K562 (cell line): Measurements from ENCODE around the gene SEPHS1. TPM values are rescaled to one million over a fixed set of nuclear protein-coding genes. Genes with fewer than 3 reads are reported as not detected.

ENCODE experiments used
- ATAC-seq: fragments of 200-7000 bp; cut with Tn5 transposase; 3 replicates; pipeline ENCODE4 v1.9.1; 2020; ENCODE audit warnings: moderate library complexity
- BruUV-seq: library from RNA; stranded (reverse); fragments of 400-500 nt; replicated peaks from 2 replicates; lab custom pipeline; 2021; lab: Mats Ljungman, UMichigan
- CTCF ChIA-PET: fragments of 300-600 bp; formaldehyde crosslinking; extraction: SDS; loops from one replicate; lab custom pipeline; 2021; ENCODE audit warnings: low intra/inter-chr PET ratio; lab: Yijun Ruan, JAX
- POLR2A ChIA-PET: fragments of 300-600, 350-650 bp; sonication (Branson Sonifier 250); formaldehyde crosslinking; extraction: SDS; loops from one replicate; lab custom pipeline; 2021; ENCODE audit warnings: antibody characterized with exemption, inconsistent platforms; lab: Yijun Ruan, JAX
- DNase-seq, 4 experiments: peaks; one replicate each; pipeline versions ENCODE4 v3.0.0 to v3.0.0-alpha.2; 2011 to 2018; ENCODE audit warnings: low spot score in 3 of 4, mixed read lengths in 3 of 4; ENCODE audit errors: extremely low read depth in 1 of 4
- FAIRE-seq: peaks from 2 replicates; lab custom pipeline; 2011; peaks lifted over from hg19 to GRCh38; lab: Jason Lieb, UNC
- H2AFZ ChIP-seq: 2 replicates; pipeline ENCODE4 v1.6.0; 2011; ENCODE audit warnings: low read depth, low read length, control low read depth, inconsistent platforms
- H3K27ac ChIP-seq: fragments of 200-600 bp; 3 replicates; pipeline ENCODE4 v1.8.0; 2011; ENCODE audit warnings: low read depth, mild to moderate bottlenecking, control low read depth, inconsistent platforms, low read length, moderate library complexity, mixed read lengths; ENCODE audit errors: extremely low read depth
- H3K27me3 ChIP-seq, 2 experiments: fragments of 300-600 bp in 1 of 2; 2 replicates in 1 of 2; 3 replicates in 1 of 2; pipeline versions ENCODE4 v1.6.0 to v1.8.0; 2011; ENCODE audit warnings: inconsistent platforms in 2 of 2, low read length in 2 of 2, mild to moderate bottlenecking in 1 of 2, mixed read lengths in 1 of 2, moderate library complexity in 1 of 2; ENCODE audit not compliant: control insufficient read depth in 2 of 2, insufficient read depth in 2 of 2
- H3K36me3 ChIP-seq: fragments of 300-600 bp; 3 replicates; pipeline ENCODE4 v1.8.0; 2011; ENCODE audit warnings: mild to moderate bottlenecking, low read length, inconsistent platforms; ENCODE audit not compliant: control insufficient read depth, insufficient read depth
- H3K4me1 ChIP-seq, 2 experiments: fragments of 200-600 bp in 1 of 2; replicated peaks in 1 of 2; 2 replicates in 1 of 2; 3 replicates in 1 of 2; pipeline versions ENCODE4 v1.5.1 to v1.8.0; 2011; ENCODE audit warnings: inconsistent platforms in 2 of 2, low read length in 2 of 2, mild to moderate bottlenecking in 1 of 2, mixed read lengths in 1 of 2, moderate library complexity in 1 of 2; ENCODE audit not compliant: control insufficient read depth in 2 of 2, insufficient read depth in 2 of 2
- H3K4me2 ChIP-seq: 2 replicates; pipeline ENCODE4 v1.6.1; 2011; ENCODE audit warnings: low read length, control low read depth, inconsistent platforms, mixed read lengths; ENCODE audit not compliant: insufficient read depth
- H3K4me3 ChIP-seq: fragments of 200-600 bp; sonication (generic), shearing (Covaris generic); 2 replicates; pipeline ENCODE4 v1.5.1; 2016; ENCODE audit warnings: control low read depth, inconsistent platforms
- H3K79me2 ChIP-seq: fragments of 200-600 bp; 3 replicates; pipeline ENCODE4 v1.8.0; 2011; ENCODE audit warnings: low read length, inconsistent platforms; ENCODE audit not compliant: control insufficient read depth, insufficient read depth
- H3K9ac ChIP-seq, 2 experiments: 2 replicates each; pipeline versions ENCODE4 v1.6.0 to v1.6.1; 2011; ENCODE audit warnings: low read depth in 2 of 2, low read length in 2 of 2, control low read depth in 1 of 2, inconsistent platforms in 1 of 2, mild to moderate bottlenecking in 1 of 2, mixed read lengths in 1 of 2; ENCODE audit not compliant: insufficient read depth in 1 of 2
- H3K9me1 ChIP-seq: one replicate; pipeline ENCODE4 v1.6.0; 2011; ENCODE audit warnings: inconsistent platforms, mild to moderate bottlenecking, low read length, moderate library complexity; ENCODE audit not compliant: control insufficient read depth, insufficient read depth
- H3K9me3 ChIP-seq: replicated peaks from 2 replicates; pipeline ENCODE4 v1.5.1; 2011; ENCODE audit warnings: low read depth, low read length, inconsistent platforms; ENCODE audit not compliant: control insufficient read depth, insufficient read depth
- H4K20me1 ChIP-seq: replicated peaks from 2 replicates; pipeline ENCODE4 v1.6.1; 2011; ENCODE audit warnings: low read length, inconsistent platforms, mixed read lengths; ENCODE audit not compliant: control insufficient read depth, insufficient read depth
- CREBBP ChIP-seq: IDR thresholded peaks from one replicate; pipeline ENCODE4 v1.6.1; 2012; ENCODE audit warnings: low read depth, mild to moderate bottlenecking, control low read depth, inconsistent platforms, low read length
- ETV1 ChIP-seq: fragments of 450-650 bp; conservative IDR thresholded peaks from 2 replicates; pipeline ENCODE4 v1.6.1; 2016; ENCODE audit warnings: missing genetic modification characterization, control low read depth, low read depth, missing compliant biosample characterization
- FOXA1 ChIP-seq: fragments of 450-650 bp; IDR thresholded peaks from 2 replicates; pipeline ENCODE4 v1.6.1; 2016; ENCODE audit warnings: mild to moderate bottlenecking, borderline replicate concordance
- FOXP1 ChIP-seq: sonication (generic); formaldehyde crosslinking; IDR thresholded peaks from 2 replicates; pipeline ENCODE4 v1.8.0; 2022; ENCODE audit warnings: mild to moderate bottlenecking, missing genetic modification reagents
- HES1 ChIP-seq: fragments of 450-650 bp; IDR thresholded peaks from 2 replicates; pipeline ENCODE4 v1.6.1; 2016; ENCODE audit warnings: low read depth, mild to moderate bottlenecking, moderate library complexity
- KDM4B ChIP-seq, 2 experiments: fragments of 450-650 bp in 1 of 2; sonication (generic) in 1 of 2; IDR thresholded peaks; 2 replicates each; pipeline ENCODE4 v1.6.1; 2016 to 2017; ENCODE audit warnings: borderline replicate concordance in 2 of 2, antibody characterized with exemption in 1 of 2, low read depth in 1 of 2, mild to moderate bottlenecking in 1 of 2
- KDM5B ChIP-seq: fragments of 200-600 bp; sonication (generic); IDR thresholded peaks from 2 replicates; pipeline ENCODE4 v1.6.1; 2012; ENCODE audit warnings: low read depth, mild to moderate bottlenecking, moderate library complexity, low read length, control low read depth, inconsistent platforms; ENCODE audit not compliant: insufficient replicate concordance
- MCM7 ChIP-seq, 2 experiments: fragments of 450-650 bp; IDR thresholded peaks; 2 replicates each; pipeline ENCODE4 v1.6.1; 2016 to 2018
- PTBP1 ChIP-seq: fragments of 200-400 bp; formaldehyde crosslinking; IDR thresholded peaks from 2 replicates; pipeline ENCODE4 v1.6.1; 2017; ENCODE audit warnings: low read depth, low read length
- PTRF ChIP-seq: fragments of 450-650 bp; IDR thresholded peaks from 2 replicates; pipeline ENCODE4 v1.6.1; 2016; ENCODE audit warnings: mild to moderate bottlenecking, missing genetic modification characterization, missing compliant biosample characterization
- SRSF1 ChIP-seq: fragments of 200-400 bp; formaldehyde crosslinking; IDR thresholded peaks from 2 replicates; pipeline ENCODE4 v1.6.1; 2017; ENCODE audit warnings: mild to moderate bottlenecking, low read depth, low read length, moderate library complexity
- ZNF253 ChIP-seq: fragments of 250-450 bp; sonication (Bioruptor Pico); conservative IDR thresholded peaks from 2 replicates; pipeline ENCODE4 v1.6.1; 2021; ENCODE audit warnings: mild to moderate bottlenecking
- ZNF511 ChIP-seq: sonication (generic); formaldehyde crosslinking; IDR thresholded peaks from 2 replicates; pipeline ENCODE4 v1.8.0; 2022; ENCODE audit warnings: mild to moderate bottlenecking, missing genetic modification reagents
- ZNF699 ChIP-seq: fragments of 250-450 bp; sonication (Bioruptor Pico); IDR thresholded peaks from 2 replicates; pipeline ENCODE4 v1.8.0; 2021; ENCODE audit warnings: mild to moderate bottlenecking, moderate library complexity; ENCODE audit not compliant: insufficient replicate concordance
- WGBS: fragments of 100-300 bp; shearing (Covaris generic); methylation state at CpG from one replicate; pipeline ENCODE4 v1.1.6; 2016; ENCODE audit warnings: low coverage, mixed read lengths; ENCODE audit not compliant: insufficient coverage; ENCODE audit errors: missing lambda C conversion rate; 5-methylcytosine and 5-hydroxymethylcytosine counted together
- in situ Hi-C: fragments of 300-500 bp; cut with MboI; formaldehyde crosslinking; loops from 4 replicates; pipeline ENCODE4 v1.15.0; 2018; ENCODE audit warnings: inconsistent platforms, mixed read lengths
- intact Hi-C: fragments of 100-400 bp; cut with micrococcal nuclease; formaldehyde crosslinking; loops from 2 replicates; pipeline ENCODE4 v1.14.2; 2022
- polyA plus RNA-seq, 8 experiments: library from polyadenylated mRNA; depleted of rRNA in 4 of 8; stranded (reverse) in 5 of 8; unstranded in 3 of 8; fragments of >200 nt; fragmentation: Nextera tagmentation in 2 of 8; fragmentation: Illumina TruSeq in 1 of 8; extraction: Ambion mirVana in 2 of 8; extraction: Trizol in 1 of 8; gene quantifications; 2 replicates each; pipeline versions ENCODE4 v1.2.1 to v1.2.3, GENCODE V29; 2011 to 2014; ENCODE audit warnings: inconsistent platforms in 1 of 8, missing spikeins in 1 of 8
- total RNA-seq, 7 experiments: library from RNA; depleted of rRNA in 6 of 7; stranded (reverse); fragments of >200 nt in 6 of 7; fragmentation: Illumina TruSeq in 2 of 7; extraction: Trizol in 2 of 7; gene quantifications; 2 replicates each; pipeline versions ENCODE4 v1.2.1 to v1.2.3, GENCODE V29; 2011 to 2021; ENCODE audit warnings: low replicate concordance in 1 of 7
- TF ChIP-seq, protein P1 (sequence below), 2 experiments: fragments of 450-650 bp; IDR thresholded peaks; 2 replicates each; pipeline ENCODE4 v1.6.1; 2016
- TF ChIP-seq, protein P2 (sequence below): fragments of 250-450 bp; sonication (Bioruptor Pico); IDR thresholded peaks from 2 replicates; pipeline ENCODE4 v1.5.0; 2020; ENCODE audit warnings: mild to moderate bottlenecking, borderline replicate concordance

Gene SEPHS1
- total and polyA plus RNA-seq, 9 of the 15 experiments (the other 6 are each of a cell fraction or from before 2014, with no cell fraction given), result 14.7 to 82.8 (median 41.8) TPM

DNA sequence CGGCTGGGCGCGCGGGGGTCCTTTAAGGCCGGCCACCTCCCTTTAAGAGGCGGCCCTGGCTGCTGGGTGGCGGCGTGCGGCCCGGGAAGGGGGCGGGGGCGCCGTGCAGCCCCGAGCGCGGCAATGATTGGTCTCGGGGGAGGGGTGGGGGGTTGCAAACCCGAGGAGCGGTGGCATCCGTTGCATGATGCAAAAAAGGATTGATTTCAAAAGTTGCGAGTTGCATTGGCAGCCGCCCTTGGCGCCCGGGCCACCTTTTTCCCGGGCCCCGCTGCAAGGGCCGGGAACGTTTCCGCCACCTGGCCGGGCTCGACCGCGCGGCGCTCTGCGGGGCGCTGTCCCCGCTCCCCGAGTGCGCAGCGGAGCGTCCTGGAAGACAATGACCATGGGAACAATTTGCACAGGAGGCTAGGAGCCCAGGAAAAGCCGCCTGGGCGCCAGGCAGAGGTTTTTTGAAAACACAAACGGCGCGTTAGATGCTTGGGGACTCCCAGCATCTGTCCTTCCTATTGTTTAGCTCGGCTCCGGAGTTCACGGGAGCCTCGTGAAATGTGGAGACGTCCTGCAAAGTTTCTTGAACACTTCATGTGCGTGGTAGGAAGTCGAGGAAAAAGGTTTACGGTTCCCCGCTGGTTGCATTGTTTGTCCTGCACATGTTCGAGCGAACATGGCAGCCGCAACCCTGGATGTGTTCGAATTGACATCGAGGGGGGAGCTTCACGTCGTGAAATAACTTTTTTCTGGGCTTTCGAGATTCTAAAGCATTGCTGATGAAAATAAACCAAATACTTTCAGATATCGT is at the start of gene SEPHS1 (continued):
- TF ChIP-seq KDM4B (IDR thresholded peaks at IDR 0.05; ENCODE audit: borderline replicate concordance in 2 of 2, low read depth in 1 of 2) (peak in 1 of 2 experiments; percentile 35; a peak in 1 of 4 replicates), ZNF511 (CRISPR knock-in tag) (peak; percentile 73)
- TF ChIP-seq, all 486 proteins: peak for 73

- Histone ChIP-seq H3K9me1 (no peaks in the 10 kb centered on the region), H3K4me2 (no peak overlapping the region), H3K9ac (no peak overlapping the region), H3K27me3 (no peaks in the 10 kb centered on the region), H3K27ac (no peak overlapping the region), H3K9me3 (peaks cover 9% of the 10 kb centered on the region), H4K20me1 (no peaks in the 10 kb centered on the region), H3K4me1 (no peaks in the 10 kb centered on the region; a peak in 3 of 5 replicates), H3K4me3 (no peak overlapping the region), H3K36me3 (no peaks in the 10 kb centered on the region), H3K79me2 (no peaks in the 10 kb centered on the region), H2AFZ (peak overlapping the region; percentile 48; the same call in 1 of the 2 replicates)
- DNase-seq, result no peak
- ChIA-PET POLR2A (no interaction called here), CTCF (no interaction called here)
- no TSS peak for BruUV-seq
- in situ Hi-C loops (no loop called here), intact Hi-C loops (no loop called here)
- ATAC-seq, result no peak
- WGBS, result 82% methylated on average over 3 of the region's 3 CpGs
- FAIRE-seq, result no peak
- TF ChIP-seq, protein P1, sequence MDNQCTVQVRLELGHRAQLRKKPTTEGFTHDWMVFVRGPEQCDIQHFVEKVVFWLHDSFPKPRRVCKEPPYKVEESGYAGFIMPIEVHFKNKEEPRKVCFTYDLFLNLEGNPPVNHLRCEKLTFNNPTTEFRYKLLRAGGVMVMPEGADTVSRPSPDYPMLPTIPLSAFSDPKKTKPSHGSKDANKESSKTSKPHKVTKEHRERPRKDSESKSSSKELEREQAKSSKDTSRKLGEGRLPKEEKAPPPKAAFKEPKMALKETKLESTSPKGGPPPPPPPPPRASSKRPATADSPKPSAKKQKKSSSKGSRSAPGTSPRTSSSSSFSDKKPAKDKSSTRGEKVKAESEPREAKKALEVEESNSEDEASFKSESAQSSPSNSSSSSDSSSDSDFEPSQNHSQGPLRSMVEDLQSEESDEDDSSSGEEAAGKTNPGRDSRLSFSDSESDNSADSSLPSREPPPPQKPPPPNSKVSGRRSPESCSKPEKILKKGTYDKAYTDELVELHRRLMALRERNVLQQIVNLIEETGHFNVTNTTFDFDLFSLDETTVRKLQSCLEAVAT (IDR thresholded peaks at IDR 0.05), result no peak
- TF ChIP-seq ZNF253 (CRISPR knock-in tag), result no peak
- TF ChIP-seq, protein P2, sequence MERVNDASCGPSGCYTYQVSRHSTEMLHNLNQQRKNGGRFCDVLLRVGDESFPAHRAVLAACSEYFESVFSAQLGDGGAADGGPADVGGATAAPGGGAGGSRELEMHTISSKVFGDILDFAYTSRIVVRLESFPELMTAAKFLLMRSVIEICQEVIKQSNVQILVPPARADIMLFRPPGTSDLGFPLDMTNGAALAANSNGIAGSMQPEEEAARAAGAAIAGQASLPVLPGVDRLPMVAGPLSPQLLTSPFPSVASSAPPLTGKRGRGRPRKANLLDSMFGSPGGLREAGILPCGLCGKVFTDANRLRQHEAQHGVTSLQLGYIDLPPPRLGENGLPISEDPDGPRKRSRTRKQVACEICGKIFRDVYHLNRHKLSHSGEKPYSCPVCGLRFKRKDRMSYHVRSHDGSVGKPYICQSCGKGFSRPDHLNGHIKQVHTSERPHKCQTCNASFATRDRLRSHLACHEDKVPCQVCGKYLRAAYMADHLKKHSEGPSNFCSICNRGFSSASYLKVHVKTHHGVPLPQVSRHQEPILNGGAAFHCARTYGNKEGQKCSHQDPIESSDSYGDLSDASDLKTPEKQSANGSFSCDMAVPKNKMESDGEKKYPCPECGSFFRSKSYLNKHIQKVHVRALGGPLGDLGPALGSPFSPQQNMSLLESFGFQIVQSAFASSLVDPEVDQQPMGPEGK (CRISPR knock-in tag), result no peak
- no peak for TF ChIP-seq MCM7 (IDR thresholded peaks at IDR 0.05)
- TF ChIP-seq ZNF699 (CRISPR knock-in tag), result no peak
- no peak for TF ChIP-seq CREBBP
- no peak for TF ChIP-seq PTRF (tag)
- no peak for TF ChIP-seq HES1
- TF ChIP-seq KDM5B, result no peak
- no peak for TF ChIP-seq FOXP1 (CRISPR knock-in tag)
- TF ChIP-seq PTBP1, result no peak
- TF ChIP-seq ETV1 (tag), result no peak
- no peak for TF ChIP-seq FOXA1
- no peak for TF ChIP-seq SRSF1
Measured at GRCh38 chr10:13397052-13397451, 49.0 kb upstream of the SEPHS1 start.
